Measurements from ENCODE around the gene AMFR. TPM values are rescaled to one million over a fixed set of nuclear protein-coding genes. Genes with fewer than 3 reads are reported as not detected.

AMFR gene
- total and polyA plus RNA-seq, 2 of the 13 experiments (the other 11 are each of a cell fraction or from before 2014, with no cell fraction given), result 52.9 to 108 TPM

GRCh38 chr16:56356276-56357240 is 68.8 kb downstream of the AMFR start (continued):
- TF ChIP-seq THAP9 (CRISPR knock-in tag; IDR thresholded peaks at IDR 0.05; ENCODE audit: borderline replicate concordance), result peak; percentile 82; the same call in 1 of the 2 replicates
- no peak for TF ChIP-seq ZNF567 (CRISPR knock-in tag; IDR thresholded peaks at IDR 0.05; ENCODE audit: borderline replicate concordance)
- TF ChIP-seq CENPT (CRISPR knock-in tag; IDR thresholded peaks at IDR 0.05; ENCODE audit: low read depth), result no peak
- TF ChIP-seq, protein P1, sequence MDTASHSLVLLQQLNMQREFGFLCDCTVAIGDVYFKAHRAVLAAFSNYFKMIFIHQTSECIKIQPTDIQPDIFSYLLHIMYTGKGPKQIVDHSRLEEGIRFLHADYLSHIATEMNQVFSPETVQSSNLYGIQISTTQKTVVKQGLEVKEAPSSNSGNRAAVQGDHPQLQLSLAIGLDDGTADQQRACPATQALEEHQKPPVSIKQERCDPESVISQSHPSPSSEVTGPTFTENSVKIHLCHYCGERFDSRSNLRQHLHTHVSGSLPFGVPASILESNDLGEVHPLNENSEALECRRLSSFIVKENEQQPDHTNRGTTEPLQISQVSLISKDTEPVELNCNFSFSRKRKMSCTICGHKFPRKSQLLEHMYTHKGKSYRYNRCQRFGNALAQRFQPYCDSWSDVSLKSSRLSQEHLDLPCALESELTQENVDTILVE (CRISPR knock-in tag; IDR thresholded peaks at IDR 0.05), result peak; percentile 62; the same call in 1 of the 2 replicates
- TF ChIP-seq CBX1 (IDR thresholded peaks at IDR 0.05; ENCODE audit: low read depth), result no peak
- TF ChIP-seq FOXA1 (IDR thresholded peaks at IDR 0.05), result no peak
- TF ChIP-seq FOXA1 (CRISPR knock-in tag; IDR thresholded peaks at IDR 0.05), result no peak
- no peak for TF ChIP-seq ZNF256 (CRISPR knock-in tag; conservative IDR thresholded peaks at IDR 0.05)
- peak; percentile 53; the same call in 1 of the 2 replicates for TF ChIP-seq FOXA3 (CRISPR knock-in tag; IDR thresholded peaks at IDR 0.05)
- no peak for TF ChIP-seq ATRX (CRISPR knock-in tag; IDR thresholded peaks at IDR 0.05; ENCODE audit: borderline replicate concordance)
- no peak for TF ChIP-seq ZNF615 (CRISPR knock-in tag; IDR thresholded peaks at IDR 0.05; ENCODE audit: borderline replicate concordance)
- peak; percentile 91 for TF ChIP-seq ZNF501 (CRISPR knock-in tag; IDR thresholded peaks at IDR 0.05)
- TF ChIP-seq, protein P2, sequence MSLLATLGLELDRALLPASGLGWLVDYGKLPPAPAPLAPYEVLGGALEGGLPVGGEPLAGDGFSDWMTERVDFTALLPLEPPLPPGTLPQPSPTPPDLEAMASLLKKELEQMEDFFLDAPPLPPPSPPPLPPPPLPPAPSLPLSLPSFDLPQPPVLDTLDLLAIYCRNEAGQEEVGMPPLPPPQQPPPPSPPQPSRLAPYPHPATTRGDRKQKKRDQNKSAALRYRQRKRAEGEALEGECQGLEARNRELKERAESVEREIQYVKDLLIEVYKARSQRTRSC (CRISPR knock-in tag; IDR thresholded peaks at IDR 0.05; ENCODE audit: low read depth), result no peak
- TF ChIP-seq MED13 (CRISPR knock-in tag; IDR thresholded peaks at IDR 0.05), result no peak
- 0 out of 2 replicates have a peak, but pooled peaks have one; percentile 18 for TF ChIP-seq HMG20B (CRISPR knock-in tag; conservative IDR thresholded peaks at IDR 0.05)
- TF ChIP-seq, protein P3, sequence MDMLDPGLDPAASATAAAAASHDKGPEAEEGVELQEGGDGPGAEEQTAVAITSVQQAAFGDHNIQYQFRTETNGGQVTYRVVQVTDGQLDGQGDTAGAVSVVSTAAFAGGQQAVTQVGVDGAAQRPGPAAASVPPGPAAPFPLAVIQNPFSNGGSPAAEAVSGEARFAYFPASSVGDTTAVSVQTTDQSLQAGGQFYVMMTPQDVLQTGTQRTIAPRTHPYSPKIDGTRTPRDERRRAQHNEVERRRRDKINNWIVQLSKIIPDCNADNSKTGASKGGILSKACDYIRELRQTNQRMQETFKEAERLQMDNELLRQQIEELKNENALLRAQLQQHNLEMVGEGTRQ (IDR thresholded peaks at IDR 0.05; ENCODE audit: low read depth, low read length), result no peak
- TF ChIP-seq, protein P3 (CRISPR knock-in tag; IDR thresholded peaks at IDR 0.05; ENCODE audit: borderline replicate concordance), result no peak
- peak; percentile 80 for TF ChIP-seq ZBTB7B (CRISPR knock-in tag; IDR thresholded peaks at IDR 0.05)
- TF ChIP-seq TGIF2 (CRISPR knock-in tag; IDR thresholded peaks at IDR 0.05), result peak; percentile 72
- no peak for TF ChIP-seq PHB2 (IDR thresholded peaks at IDR 0.05; ENCODE audit: partially characterized antibody)
- peak; percentile 54; the same call in 1 of the 2 replicates for TF ChIP-seq ZNF598 (CRISPR knock-in tag; IDR thresholded peaks at IDR 0.05; ENCODE audit: borderline replicate concordance)
- peak; percentile 88; the same call in 1 of the 2 replicates for TF ChIP-seq NFKB2 (CRISPR knock-in tag; IDR thresholded peaks at IDR 0.05; ENCODE audit: borderline replicate concordance)
- 0 out of 2 replicates have a peak, but pooled peaks have one; percentile 66 for TF ChIP-seq ZNF136 (CRISPR knock-in tag; IDR thresholded peaks at IDR 0.05; ENCODE audit: low read depth)
- TF ChIP-seq ZBTB1 (CRISPR knock-in tag; IDR thresholded peaks at IDR 0.05; ENCODE audit: borderline replicate concordance), result no peak
